ENCODE measurements around the gene ANKUB1. TPM values are rescaled to one million over a fixed set of nuclear protein-coding genes. Genes with fewer than 3 reads are reported as not detected.

ANKUB1 gene, protein sequence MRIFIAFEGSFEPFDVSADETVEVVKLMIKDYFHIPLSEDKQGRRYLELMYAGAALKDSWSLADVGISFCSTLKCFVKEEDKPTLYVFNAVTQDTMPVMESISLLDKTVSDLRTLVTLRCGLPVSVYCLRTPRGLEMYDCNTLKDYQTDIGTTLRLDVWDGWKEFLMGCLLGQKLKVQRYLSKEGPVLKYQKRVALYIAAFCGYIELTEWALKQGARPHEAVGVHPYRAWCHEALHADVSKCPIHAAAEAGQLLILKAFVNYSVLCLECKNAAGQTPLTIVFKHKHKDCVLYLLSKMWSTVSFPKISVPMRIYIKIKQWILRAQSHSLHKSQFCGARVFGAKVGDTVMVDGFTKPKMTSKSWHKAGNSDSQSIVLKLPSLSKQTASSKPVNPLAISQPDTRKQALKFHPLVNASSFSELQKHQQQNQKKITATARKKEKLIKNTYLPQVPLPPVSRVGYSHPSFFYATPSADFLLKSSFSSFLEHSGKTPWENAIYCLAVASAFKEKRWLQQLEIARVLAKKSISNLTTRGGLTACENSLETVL
- total RNA-seq = not detected in 2 replicates

GRCh38 chr3:149792452-149793270 lies at the start of gene ANKUB1:
TSS of gene ANKUB1 (minus strand) at chr3:149792554. CDS start at chr3:149792366, 188 bp downstream.

GRCh38 chr3:149812606-149813366 lies 20.4 kb upstream of the ANKUB1 start, which contains the start of gene RNF13:
TSS of gene RNF13 (plus strand) at chr3:149813215. CDS start at chr3:149846027, 32,812 bp downstream.

DNA sequence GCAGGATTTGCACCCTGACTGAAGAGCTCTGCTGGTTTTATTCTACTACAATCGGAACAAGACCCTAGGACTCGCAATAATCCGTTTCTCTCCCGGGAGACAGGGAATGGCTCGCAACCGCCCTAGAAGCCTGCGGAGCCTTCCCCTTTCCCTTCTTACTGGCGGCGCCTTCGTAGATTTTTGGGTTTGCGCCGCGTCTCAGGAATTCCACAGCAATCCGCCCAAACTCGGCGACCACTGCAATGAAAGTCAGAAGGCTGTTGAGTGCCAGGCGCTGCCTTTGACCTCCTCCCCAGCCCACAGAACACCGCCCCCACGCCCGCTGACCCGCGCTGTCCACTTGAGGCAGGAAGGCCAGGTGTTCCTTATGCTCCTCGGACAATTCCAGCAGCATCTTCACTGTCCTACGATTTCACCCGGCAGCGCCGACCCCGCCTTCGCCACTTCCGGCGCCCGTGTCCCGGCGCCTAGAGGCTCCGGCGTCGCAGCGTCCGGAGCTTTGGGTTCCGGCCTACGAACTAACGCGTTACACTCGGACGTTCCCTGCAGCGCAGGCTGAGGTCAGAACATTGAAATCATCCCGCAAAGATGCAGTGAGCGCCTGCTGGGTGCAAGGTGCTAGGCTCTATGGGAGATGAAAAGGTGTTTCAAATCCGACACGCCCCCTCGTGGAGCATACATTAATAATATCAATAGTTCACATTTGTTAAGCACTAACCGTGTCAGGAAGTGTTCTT lies 40.1 kb downstream of the ANKUB1 start, which contains the start of gene COMMD2:
TSS of gene COMMD2 (minus strand) at position 439 of the 737 bp plus-strand sequence. CDS start at position 394, 45 bp downstream.

Other genes starting within 250 kb of the ANKUB1 start
- 33.2 and 39.6 TPM in 2 replicates for gene WWTR1, start 134.5 kb downstream of the ANKUB1 start, total RNA-seq
- 22.7 and 28.2 TPM in 2 replicates for gene COMMD2, start 40.1 kb downstream of the ANKUB1 start, total RNA-seq
- gene RNF13, start 20.7 kb upstream of the ANKUB1 start, total RNA-seq = 56.1 and 56.2 TPM in 2 replicates
- gene PFN2, start 178.3 kb upstream of the ANKUB1 start, total RNA-seq = 273 and 347 TPM in 2 replicates